Urinary bladder (tissue), 4 donors: ENCODE data around the gene HYPK. TPM values are rescaled to one million over a fixed set of nuclear protein-coding genes. Genes with fewer than 3 reads are reported as not detected.

Experiments used
- DNase-seq: peaks from one replicate; pipeline ENCODE4 v3.0.0-alpha.2; 2015; ENCODE audit errors: extremely low spot score
- H3K27ac ChIP-seq: one replicate; pipeline ENCODE4 v1.5.1; 2013; ENCODE audit warnings: low read depth, mild to moderate bottlenecking, moderate library complexity
- H3K36me3 ChIP-seq: one replicate; pipeline ENCODE4 v1.6.1; 2013; ENCODE audit warnings: mild to moderate bottlenecking, moderate library complexity; ENCODE audit not compliant: insufficient read depth
- H3K4me1 ChIP-seq: one replicate; pipeline ENCODE4 v1.6.1; 2013; ENCODE audit warnings: mild to moderate bottlenecking, moderate library complexity; ENCODE audit not compliant: insufficient read depth
- H3K4me3 ChIP-seq: one replicate; pipeline ENCODE4 v1.5.1; 2013; ENCODE audit warnings: low read depth, low read length
- WGBS: extraction: QIAGEN DNeasy Blood & Tissue Kit; methylation state at CpG from one replicate; pipeline ENCODE4 v1.1.7; 2013; 5-methylcytosine and 5-hydroxymethylcytosine counted together
- polyA plus RNA-seq: library from polyadenylated mRNA; stranded (reverse); fragments of 200-250 nt; gene quantifications from one replicate; pipeline ENCODE4 v1.2.3, GENCODE V29; 2013
- small RNA-seq: library from RNA; depleted of rRNA; stranded (forward); fragments of <200 nt; gene quantifications from one replicate; pipeline ENCODE3, GENCODE V24; 2014
- total RNA-seq: library from RNA; depleted of rRNA; stranded (reverse); fragments of >200 nt; gene quantifications from one replicate; pipeline ENCODE4 v1.2.3, GENCODE V29; 2014
- donor health status: healthy with polysubstance abuse.
- donor health status: healthy.

The HYPK gene
- total and polyA plus RNA-seq, 2 donors: 5.3 to 11.9 TPM

DNA sequence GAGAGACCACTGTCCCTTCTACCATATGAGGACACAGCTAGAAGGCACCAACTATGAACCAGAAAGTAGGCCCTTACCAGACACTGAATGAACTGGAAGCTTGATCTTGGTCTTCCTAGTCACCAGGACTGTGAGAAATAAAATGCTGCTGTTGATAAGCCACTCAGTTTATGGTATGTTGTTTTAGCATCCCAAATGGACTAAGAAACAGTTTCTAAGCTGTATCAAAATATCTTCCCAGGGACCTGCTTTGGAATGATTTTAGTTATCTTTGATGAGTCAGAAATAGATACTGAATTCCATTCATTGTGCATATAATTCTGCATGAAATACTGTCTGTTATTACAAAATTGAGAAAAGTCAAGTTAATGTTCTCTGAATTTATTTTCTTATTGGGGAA, 45.0 kb downstream of the HYPK start:
- Histone ChIP-seq H3K36me3 (no peaks in the 10 kb centered on the region), H3K4me3 (no peak overlapping the region), H3K4me1 (no peaks in the 10 kb centered on the region), H3K27ac (no peak overlapping the region)
- DNase-seq: no peak

DNA sequence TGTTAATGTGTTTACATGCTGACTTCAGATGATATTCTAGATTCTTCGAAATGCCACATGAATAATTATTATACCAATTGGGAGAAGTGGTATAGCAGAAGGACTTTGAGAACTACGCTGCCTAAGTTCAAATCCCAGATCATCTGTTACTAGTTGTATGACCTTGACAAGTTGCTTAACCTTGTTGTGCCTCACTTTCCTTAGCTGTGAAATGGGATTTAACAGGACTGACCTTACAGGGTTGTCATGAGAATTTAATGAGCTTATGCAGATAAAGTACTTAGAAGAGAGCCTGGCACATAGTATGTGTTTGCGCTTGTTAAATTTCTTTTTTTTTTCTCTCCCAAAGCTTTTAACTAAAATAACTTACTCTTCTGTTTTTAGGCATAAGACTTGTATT, 50.9 kb downstream of the HYPK start:
- 98% methylated on average over 3 of the region's 3 CpGs for WGBS
- H3K36me3 ChIP-seq: peaks cover 3% of the 10 kb centered on the region
- no peak overlapping the region for H3K4me3 ChIP-seq
- H3K4me1 ChIP-seq: no peaks in the 10 kb centered on the region
- no peak for DNase-seq
- H3K27ac ChIP-seq: no peak overlapping the region

DNA sequence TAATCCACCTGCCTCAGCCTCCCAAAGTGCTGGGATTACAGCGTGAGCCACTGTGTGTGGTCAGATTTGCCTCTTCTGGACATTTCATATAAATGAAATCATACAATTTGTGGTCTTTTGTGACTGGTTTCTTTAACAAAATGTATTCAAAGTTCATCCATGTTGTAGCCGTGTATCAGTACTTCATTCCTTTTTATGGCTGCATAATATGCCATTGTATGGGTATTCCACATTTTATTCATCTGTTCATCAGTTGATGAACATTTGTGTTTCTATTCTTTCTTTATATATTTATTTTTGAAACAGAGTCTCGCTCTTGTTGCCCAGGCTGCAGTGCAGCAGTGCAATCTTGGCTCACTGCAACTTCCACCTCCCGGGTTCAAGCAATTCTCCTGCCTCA, 52.2 kb downstream of the HYPK start:
- peaks cover 3% of the 10 kb centered on the region for H3K36me3 ChIP-seq
- WGBS: 99% methylated on average over 4 of the region's 4 CpGs

More for the DNA sequence above, 52.2 kb downstream of the HYPK start:
- no peaks in the 10 kb centered on the region for H3K4me1 ChIP-seq
- no peak for DNase-seq
- H3K27ac ChIP-seq: no peak overlapping the region
- no peak overlapping the region for H3K4me3 ChIP-seq

Small RNA genes lying within 50 kb of the gene (small RNA-seq; reads per million reads assigned to genes)
- not detected for gene MIR1282

Other genes starting within 250 kb of the HYPK start
- gene PPIP5K1, start 210.4 kb upstream of the HYPK start, total RNA-seq: 20.7 TPM
- 12.2 TPM for gene PPIP5K1, start 210.4 kb upstream of the HYPK start, polyA plus RNA-seq
- gene CKMT1B, start 206.6 kb upstream of the HYPK start, total RNA-seq: 0.63 TPM
- gene CKMT1B, start 206.6 kb upstream of the HYPK start, polyA plus RNA-seq: 2.7 TPM
- 0.05 TPM for gene STRC, start 181.8 kb upstream of the HYPK start, total RNA-seq
- 0.20 TPM for gene STRC, start 181.8 kb upstream of the HYPK start, polyA plus RNA-seq
- gene CATSPER2, start 151.8 kb upstream of the HYPK start, total RNA-seq: 4.7 TPM
- 0.82 TPM for gene CATSPER2, start 151.8 kb upstream of the HYPK start, polyA plus RNA-seq
- 0.79 TPM for gene CKMT1A, start 106.7 kb upstream of the HYPK start, total RNA-seq
- gene CKMT1A, start 106.7 kb upstream of the HYPK start, polyA plus RNA-seq: 2.4 TPM
- gene PDIA3, start 54.2 kb upstream of the HYPK start, total RNA-seq: 167 TPM
- 159 TPM for gene PDIA3, start 54.2 kb upstream of the HYPK start, polyA plus RNA-seq
- 5.4 TPM for gene ELL3, start 23.6 kb upstream of the HYPK start, total RNA-seq
- gene ELL3, start 23.6 kb upstream of the HYPK start, polyA plus RNA-seq: 4.1 TPM
- gene SERF2, start 8.3 kb upstream of the HYPK start, total RNA-seq: 248 TPM
- gene SERF2, start 8.3 kb upstream of the HYPK start, polyA plus RNA-seq: 1,227 TPM
- gene SERINC4, start 379 bp upstream of the HYPK start, total RNA-seq: not detected
- gene SERINC4, start 379 bp upstream of the HYPK start, polyA plus RNA-seq: 0.61 TPM
- gene MFAP1, start 24.1 kb downstream of the HYPK start, total RNA-seq: 22.4 TPM
- gene MFAP1, start 24.1 kb downstream of the HYPK start, polyA plus RNA-seq: 26.2 TPM
- gene WDR76, start 26.4 kb downstream of the HYPK start, total RNA-seq: 17.1 TPM
- 3.1 TPM for gene WDR76, start 26.4 kb downstream of the HYPK start, polyA plus RNA-seq